GM18868 (cell line): ENCODE data around the gene PPP1R26.
"Not testable (repeated sequence)": the region's sequence is repeated elsewhere in the genome, so short reads cannot be mapped to it uniquely, and the experiment has no call there.

Experiments
- ATAC-seq: cut with Tn5 transposase; IDR thresholded peaks from one replicate; pipeline ENCODE4 v1.9.1; 2021; ENCODE audit warnings: mild to moderate bottlenecking, moderate library complexity; ENCODE audit not compliant: unreplicated experiment

The PPP1R26 gene

DNA sequence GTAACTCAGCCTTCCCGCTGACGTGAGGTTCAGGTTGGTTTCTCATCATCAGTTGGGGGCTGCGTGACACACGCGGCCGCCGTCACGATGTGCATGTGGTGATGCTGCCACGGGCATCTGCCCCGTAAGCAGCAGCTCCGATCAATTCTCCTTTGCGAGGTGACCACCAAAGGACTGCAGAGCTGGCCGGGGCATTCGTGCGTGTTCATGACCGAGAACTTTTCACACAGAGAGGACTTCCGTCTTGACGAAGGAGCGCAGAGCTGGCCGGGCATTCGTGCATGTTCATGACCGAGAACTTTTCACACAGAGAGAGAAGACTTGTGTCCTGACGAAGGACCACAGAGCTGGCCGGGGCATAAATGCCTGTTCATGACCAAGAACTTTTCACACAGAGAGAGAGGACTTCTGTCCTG is 37.8 kb downstream of the PPP1R26 start:
- no peak for ATAC-seq

DNA sequence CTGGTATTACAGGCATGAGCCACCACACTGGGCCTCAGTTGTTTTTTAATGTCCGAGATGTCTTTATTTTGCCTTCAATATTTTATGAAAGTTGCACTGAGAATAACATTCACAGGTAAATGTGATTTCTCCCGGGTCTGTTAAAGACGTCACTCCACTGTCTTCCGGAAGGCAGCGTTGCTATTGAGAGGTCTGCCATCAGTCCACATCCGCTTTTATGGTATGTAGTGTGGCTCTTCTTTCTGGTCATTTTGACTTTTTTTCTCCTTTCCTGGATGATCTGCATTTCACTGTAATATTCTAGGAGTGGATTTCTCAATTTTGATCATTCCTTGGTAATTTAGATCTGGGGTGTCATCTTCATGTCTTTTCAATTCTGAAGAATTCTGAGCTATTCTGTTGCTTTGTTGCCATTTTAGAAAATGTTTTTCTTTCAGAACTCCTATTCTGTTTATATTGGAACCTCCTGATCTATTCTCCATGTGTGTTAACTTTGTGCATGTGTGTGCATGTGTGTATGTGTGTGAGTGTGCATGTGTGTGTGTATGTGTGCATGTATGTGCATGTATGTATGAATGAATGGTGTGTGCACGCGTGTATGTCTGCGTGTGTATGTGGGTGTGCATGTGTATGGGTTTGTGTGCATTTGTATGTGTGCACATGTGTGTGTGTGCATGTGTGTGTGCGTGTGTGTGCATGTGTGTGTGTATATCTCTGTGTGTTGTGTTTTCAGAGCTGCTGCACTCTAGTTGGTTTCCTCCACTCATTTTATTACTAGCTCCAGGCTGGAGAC is 39.8 kb downstream of the PPP1R26 start:
- ATAC-seq, result no peak

DNA sequence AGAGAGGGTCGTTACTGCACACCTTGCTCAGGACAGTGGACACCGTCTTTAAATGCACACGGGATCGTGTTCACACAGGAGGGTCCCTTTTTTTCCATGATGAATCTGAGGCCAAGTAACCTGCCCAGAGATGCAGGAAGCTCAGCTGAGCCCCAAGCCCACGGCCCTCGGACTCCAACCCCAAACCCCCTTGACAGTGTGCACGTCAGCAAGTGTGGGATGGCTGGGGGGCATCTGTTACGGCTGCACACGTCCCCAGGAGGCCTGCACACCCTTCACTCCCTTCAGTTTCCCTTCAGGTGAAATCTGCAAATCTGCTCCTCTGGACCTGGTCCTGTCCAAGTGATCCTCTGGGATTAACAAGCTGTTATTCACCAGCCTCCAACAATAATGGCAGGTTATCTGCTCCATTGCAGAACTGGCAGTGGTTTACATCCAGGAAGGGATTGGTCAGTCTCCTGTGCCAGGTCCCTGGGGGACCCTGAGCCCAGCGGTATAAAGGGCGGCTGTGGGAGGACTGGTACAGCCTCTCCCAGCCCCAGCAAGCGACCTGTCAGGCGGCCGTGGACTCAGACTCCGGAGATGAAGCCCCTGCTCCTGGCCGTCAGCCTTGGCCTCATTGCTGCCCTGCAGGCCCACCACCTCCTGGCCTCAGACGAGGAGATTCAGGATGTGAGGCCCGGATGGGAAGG is 41.5 kb downstream of the PPP1R26 start, which contains the start of gene LCN1:
Gene LCN1 (plus strand): TSS at position 525 of the 692 bp plus-strand sequence. CDS start 58 bp downstream, at position 583.
- no peak for ATAC-seq

DNA sequence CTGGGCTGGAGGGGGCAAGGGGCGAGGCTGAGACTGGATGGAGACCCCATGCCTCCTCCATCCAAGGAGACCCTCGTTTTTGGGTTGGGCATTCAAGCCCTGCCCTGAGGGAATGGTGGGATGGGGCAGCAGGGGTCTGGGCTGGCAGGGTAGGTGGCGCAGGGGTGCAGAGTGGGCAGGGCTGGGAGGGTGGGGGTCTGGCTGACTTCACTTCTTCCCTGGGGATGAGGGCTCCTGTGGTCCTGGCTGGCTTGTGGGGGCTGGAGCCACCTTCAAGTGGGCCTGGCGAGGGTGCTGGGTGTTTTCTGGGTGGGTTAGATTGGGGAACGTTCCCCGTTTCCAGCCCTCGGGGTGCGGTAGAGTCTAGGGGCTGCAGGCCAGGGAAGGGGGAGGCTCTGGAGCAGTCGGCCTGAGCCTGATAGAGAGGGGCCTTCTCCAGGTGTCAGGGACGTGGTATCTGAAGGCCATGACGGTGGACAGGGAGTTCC is 42.1 kb downstream of the PPP1R26 start:
- no peak for ATAC-seq

DNA sequence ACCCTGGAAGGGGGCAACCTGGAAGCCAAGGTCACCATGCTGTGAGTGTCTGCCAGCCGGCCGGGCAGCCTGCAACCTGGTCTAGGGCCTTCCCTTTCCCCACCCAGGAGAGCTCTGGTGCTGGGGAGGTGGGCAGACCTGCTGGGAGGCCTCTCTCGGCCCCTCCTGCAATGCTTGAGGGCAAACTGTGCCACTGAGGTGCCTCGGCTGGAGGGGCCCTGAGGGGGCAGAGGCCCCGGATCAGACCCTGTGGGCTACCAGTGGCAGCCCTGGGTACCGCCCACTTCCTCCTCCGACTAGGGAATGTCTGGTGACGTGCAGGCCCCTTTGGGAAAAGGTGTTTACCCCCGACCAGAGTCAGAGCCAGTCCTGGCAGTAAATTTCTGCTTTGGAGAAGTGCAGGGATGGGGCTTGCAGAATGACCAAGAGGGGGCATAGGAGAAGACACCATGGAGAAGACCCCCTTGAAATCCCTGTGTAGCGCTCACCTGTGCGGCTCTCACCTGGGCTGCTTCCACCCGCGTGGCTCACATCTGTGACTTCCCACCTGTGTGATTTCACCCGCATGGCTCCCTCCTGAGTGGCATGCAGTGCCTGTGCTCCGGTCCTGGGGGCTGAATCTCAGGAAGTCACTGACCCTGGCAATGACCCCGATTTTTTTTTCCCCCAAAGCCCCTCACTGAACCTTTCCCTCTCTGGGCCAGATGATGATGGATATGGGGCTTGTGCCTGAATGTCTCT is 42.7 kb downstream of the PPP1R26 start:
- no peak for ATAC-seq

DNA sequence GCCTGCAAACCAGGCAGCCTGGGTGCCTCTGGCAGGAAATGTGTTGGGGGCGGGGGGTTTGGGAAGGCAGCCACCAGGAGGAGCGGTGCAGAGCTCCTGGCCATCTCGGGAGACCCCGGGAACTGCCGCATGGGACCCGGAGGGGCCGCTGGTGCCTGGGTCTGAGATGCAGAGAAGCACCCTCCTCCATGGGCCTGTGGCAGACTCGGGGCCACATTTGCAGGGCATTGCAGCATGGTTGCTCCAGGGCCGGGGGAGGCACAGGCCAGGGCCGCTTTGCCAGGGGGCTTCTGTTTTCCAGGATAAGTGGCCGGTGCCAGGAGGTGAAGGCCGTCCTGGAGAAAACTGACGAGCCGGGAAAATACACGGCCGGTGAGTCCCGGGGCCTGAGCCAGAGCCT is 43.3 kb downstream of the PPP1R26 start:
- no peak for ATAC-seq

DNA sequence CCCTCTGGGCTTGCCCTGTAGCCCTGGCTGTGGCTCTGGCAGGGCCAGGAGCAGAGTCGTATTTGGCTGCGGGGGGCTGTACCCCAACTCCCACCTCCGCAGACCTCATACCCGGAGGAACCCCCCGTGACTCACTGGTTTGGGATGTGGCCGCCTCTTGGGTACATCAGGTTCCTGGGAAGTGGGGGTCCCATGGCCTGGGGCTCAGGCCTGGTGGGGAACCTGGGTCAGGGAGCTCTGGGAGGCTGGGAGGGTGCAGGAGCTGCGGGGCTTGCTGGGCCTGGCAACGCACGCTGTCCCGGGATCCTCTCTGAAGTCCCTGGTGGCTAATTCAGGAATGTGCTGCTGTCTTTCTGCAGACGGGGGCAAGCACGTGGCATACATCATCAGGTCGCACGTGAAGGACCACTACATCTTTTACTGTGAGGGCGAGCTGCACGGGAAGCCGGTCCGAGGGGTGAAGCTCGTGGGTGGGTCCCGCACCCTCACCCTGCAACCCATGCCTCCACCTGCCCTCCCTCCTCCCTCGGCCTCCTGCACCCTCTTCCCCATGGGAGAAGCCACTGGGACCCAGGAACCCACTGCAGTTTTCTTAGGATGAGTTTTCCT is 44.0 kb downstream of the PPP1R26 start:
- ATAC-seq, result no peak

DNA sequence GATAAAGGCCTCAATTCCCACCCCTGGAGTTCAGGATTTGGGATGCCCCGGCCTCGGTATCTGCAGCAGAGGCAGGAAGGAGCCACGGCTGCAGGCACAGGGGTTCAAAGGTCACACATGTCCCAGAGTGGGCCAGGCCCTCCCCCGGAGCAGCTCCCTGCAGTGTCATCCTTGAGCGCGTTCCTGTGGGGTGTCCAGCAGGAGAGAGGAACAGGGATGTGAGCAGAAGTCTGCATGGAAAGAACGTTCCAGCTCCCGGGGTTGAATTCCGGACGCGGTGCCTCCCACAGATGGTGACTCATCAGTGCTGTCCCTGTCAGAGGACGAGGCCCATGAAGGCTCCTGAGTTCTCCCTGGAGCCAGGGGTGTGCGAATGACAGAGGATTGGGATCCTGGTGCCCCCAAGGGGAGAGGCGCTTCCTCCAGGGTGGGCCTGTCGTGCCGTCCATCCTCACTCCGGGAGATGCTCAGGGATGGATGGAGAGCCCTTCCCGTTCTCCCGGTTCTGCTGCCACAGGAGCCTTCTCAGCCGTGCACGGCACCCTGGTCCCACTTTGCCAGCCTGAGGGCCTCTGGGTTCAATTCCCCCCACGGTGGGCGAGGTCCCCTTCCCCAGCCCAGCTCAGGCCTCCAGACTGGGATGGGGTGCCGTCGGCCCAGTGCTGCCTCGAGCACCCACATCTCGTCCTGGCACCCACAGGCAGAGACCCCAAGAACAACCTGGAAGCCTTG is 44.7 kb downstream of the PPP1R26 start:
- no peak for ATAC-seq

DNA sequence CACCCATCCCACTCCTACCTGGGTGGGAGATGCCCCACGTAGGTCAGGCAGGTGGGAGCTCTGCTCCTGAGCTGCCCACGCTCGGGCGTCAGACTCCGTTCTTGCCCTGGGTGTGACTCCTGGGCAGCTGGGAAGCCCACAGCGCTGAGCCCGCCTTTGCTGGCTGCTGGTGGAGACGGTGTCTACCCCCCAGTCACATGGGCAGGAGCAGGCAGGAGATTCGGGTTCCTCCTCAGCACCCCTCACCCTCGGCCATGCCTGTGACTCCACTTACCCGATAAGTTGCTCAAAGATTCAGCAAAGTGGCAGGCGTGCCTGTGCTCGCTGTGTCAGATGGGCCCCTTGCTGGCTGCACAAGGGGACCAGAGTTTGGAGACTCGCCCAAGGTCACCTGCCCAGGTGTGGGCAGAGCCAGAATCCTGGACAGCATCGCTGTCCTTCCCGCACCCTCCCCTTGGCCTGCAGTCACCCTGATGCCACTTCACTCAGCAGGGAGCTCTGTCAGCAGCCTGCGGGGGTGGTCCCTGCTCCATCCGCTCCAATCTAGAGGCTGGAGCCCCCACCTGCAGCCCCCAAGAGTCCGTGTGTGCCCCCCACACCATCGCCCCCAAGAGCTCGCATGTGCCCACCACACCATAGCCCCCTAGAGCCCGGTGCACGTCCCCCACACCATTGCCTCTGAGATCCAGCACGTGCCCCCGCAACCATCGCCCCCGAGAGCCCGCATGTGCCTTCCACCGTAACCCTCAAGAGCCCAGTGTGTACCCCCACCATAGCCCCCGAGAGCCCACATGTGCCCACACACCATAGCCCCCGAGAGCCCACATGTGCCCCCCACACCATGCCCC is 45.9 kb downstream of the PPP1R26 start:
- ATAC-seq, result no peak

DNA sequence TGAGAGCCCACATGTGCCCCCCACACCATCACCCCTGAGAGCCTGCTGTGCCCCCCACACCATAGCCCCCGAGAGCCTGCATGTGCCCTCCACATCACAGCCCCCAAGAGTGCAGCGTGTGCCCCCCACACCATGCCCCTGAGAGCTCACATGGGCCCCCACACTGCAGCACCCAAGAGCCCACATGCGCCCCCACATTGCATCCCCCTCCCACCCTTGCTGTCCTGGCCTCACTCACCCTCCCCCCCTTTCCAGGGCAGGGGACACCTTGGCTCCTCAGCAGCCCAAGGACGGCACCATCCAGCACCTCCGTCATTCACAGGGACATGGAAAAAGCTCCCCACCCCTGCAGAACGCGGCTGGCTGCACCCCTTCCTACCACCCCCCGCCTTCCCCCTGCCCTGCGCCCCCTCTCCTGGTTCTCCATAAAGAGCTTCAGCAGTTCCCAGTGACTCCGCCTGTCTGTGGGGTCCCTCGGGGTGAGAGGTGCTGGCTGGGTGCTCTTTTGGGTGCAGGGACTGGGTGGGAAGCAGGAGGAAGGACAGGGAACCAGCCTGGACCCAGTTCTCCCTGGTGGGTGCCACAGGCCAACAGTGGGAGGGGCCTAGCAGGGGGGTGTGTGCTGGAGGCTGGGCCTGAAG is 46.6 kb downstream of the PPP1R26 start:
- ATAC-seq, result no peak

DNA sequence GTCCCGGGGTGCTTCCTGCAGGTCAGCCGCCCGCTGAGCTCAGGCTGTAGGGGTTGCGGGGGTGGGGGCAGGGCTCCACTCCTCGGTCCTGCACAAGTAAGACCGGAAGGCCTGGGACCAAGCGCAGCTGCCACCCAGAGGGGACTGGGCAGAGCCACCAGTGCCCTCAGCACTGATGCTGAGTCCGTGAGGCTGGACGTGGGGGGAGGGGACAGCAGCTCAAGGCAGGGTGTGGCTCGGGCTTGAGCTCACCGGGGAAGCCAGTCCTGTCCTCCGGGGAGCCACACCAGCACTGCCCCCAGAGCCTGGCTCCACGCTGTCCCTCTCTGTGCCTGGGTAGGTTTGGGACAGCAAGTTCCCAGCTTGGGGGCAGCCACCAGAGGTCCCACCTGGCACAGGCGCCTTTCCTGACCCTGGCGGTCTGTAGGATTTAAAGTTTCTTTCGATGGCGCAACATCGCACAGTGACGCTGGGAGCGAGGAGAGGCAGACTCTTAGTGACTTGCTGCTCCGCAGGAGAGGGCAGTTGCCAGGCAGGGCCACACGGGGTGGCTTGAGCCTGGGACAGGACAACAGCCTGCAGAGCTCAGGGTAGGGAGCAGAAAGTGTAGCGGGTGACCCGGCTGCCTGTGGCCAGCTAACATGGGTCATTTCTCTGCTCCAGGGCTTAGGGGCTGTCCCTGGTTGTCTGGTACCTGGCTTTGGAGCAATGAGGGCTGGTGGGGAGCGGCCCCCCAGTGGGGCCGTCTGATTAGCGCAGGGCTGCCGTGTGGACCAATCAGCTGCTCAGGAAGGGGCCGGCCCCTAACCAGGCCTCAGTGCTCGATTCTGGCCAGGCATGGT is 47.4 kb downstream of the PPP1R26 start:
- ATAC-seq, result no peak

DNA sequence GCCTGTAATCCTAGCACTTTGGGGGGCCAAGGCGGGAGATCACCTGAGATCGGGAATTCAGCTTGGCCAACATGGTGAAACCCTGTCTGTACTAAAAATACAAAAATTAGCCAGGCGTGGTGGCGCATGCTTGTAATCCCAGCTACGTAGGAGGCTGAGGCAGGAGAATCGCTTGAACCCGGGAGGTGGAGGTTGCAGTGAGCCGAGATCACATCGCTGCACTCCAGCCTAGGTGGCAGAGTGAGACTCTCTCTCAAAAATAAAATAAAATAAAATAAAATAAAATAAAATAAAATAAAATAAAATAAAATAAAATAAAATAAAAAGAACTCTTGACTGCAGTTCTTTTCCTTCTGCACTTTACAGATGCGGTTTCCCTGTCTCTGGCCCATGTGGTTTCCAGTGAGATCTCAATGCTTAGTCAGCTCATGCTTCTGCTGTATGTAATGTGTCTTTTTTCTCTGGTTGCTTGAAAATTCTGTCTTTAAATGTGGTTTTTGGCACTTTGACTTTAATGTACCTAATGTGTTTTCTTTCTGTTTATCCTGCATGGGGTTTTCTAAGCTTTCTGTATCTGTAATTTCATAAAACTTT is 49.4 kb downstream of the PPP1R26 start:
- ATAC-seq, result not testable (repeated sequence)

DNA sequence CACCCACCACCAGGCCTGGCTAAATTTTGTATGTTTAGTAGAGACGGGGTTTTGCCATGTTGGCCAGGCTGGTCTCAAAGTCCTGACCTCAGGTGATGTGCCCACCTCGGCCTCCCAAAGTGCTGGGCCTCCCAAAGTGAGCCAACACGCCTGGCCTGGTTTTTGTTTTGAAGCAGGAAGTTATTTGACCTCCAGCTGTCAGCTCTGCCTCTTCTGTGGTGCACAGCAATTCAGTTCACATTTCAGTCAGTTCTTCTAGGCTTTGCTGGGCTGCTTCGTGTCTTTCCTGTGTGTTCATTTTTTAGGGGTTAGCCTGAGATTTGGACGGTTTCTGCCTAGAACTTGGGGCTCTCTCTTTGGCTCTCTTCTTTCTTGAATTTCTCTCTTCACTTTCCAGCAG is 50.6 kb downstream of the PPP1R26 start:
- ATAC-seq, result no peak

DNA sequence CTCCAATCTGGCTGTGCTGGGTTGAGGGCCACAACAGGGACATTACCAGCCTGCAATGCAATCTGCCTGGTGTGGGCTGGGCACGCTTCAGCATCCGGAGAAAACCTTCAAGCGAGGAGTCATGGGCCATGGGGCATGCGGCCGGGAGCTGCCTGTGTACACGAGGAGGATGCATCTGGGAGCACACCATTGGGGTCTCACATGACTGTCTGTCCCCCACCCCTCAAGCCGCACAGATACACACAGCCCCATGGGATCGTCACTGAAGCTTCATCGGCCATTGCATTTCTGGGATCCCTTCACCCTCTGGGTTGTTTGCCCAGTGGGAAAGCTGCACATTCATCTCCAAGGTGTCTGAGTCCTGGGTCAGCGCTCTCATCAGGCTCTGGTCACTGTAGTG is 51.5 kb downstream of the PPP1R26 start:
- ATAC-seq, result no peak

DNA sequence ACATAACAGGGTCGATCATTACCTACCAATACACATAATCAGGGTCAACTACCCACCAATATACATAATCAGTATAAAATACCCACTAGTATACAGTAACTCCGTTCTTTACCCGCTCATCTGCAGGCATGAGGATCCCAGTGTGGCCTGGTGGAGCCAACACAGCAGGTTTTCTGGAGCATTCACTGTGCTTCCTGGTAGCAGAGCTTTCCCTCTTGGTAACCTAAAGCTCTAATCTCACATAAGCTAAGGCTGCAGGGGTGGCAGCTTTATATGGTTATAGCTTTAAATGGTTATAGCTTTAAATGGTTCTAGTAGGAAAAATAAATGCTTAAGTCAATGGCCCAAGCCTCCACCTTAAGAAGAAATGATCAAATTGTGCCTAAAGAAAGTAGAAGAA is 53.5 kb downstream of the PPP1R26 start:
- no peak for ATAC-seq

DNA sequence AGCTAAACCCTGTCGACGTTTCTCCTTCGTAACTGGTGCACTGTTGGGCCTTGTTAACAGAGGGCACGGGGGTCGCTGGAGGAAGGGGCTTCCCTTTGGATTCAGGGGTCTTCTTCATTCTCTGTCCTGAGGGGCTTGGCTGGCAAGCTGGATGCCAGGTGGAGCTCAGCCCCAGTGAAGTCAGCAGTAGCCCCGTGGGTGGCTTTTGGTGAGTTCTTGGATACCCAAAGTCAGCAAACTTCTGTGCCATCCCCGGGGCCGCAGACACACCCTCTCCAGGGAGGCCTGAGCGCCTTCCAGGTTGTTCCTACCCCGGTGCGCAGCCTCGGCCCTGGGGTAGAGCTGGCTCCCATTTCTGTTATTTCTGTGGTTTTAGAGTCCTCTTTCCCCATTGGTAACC is 54.1 kb downstream of the PPP1R26 start:
- no peak for ATAC-seq

DNA sequence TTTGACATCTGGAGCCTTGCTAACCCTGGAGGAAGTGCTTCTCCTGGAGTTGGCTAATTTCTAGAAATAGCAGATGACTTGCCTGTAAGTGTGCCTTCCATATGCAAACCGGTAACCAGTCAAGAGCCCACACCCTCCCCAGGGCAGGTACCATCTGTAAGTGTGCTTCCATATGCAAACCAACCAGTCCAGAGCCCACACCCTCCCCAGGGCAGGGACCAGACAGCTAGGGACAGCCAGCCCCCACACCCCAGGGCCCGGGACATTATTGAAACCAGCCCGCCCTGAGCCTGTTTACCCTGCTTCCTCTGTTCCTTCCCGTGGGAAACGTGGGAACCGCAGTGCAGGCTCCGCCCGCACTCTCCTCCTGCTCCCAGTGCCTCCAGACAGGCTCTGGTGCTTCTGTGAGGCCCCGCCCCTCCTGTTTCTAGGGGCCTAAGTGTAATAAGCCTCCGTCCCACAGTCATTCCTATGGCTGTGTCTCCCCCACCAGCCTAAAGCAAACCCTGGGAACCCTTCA is 54.7 kb downstream of the PPP1R26 start:
- not testable (repeated sequence) for ATAC-seq
